Measurements from ENCODE around the gene FOCAD. TPM values are rescaled to one million over a fixed set of nuclear protein-coding genes. Genes with fewer than 3 reads are reported as not detected.

Gene FOCAD
- total RNA-seq, 1 experiment from 2014 or later, result 40.7 TPM

- CTCF ChIA-PET, result no interaction called here
- peaks cover 4% of the 10 kb centered on the region; the same call in 1 of the 2 replicates for H4K20me1 ChIP-seq (ENCODE audit: insufficient read depth)
- no peak overlapping the region for H3K27ac ChIP-seq (ENCODE audit: low read depth, low read length)
- ATAC-seq (no peak), DNase-seq (ENCODE audit: low read depth, low spot score) (no peak)
- RAD21 ChIA-PET (ENCODE audit: low non-redundant PET in 1 of 2, low total read pairs in 2 of 2, uncharacterized antibody in 2 of 2, unreplicated experiment in 2 of 2), result no interaction called here
- no peaks in the 10 kb centered on the region for H3K9me3 ChIP-seq (ENCODE audit: control insufficient read depth in 1 of 2, insufficient read depth in 1 of 2, low read depth in 1 of 2, low read length in 2 of 2)
- intact Hi-C loops (cut with micrococcal nuclease), result no loop called here
- H3K9ac ChIP-seq (ENCODE audit: low read length), result no peak overlapping the region
- no peaks in the 10 kb centered on the region for H3K27me3 ChIP-seq (ENCODE audit: insufficient read depth, low read length)
- no peak overlapping the region for H3K4me3 ChIP-seq (replicated peaks in 1 of 2; ENCODE audit: low read depth in 1 of 2, low read length in 2 of 2)
- peaks cover 20% of the 10 kb centered on the region; the same call in 1 of the 2 replicates for H3K79me2 ChIP-seq (ENCODE audit: insufficient read depth, low read length)
- TF ChIP-seq, protein P1, sequence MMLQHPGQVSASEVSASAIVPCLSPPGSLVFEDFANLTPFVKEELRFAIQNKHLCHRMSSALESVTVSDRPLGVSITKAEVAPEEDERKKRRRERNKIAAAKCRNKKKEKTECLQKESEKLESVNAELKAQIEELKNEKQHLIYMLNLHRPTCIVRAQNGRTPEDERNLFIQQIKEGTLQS (IDR thresholded peaks at IDR 0.05), result no peak
- no peak for TF ChIP-seq SP1 (IDR thresholded peaks at IDR 0.05; ENCODE audit: low read depth)
- TF ChIP-seq YY1 (IDR thresholded peaks at IDR 0.05; ENCODE audit: extremely low read depth, insufficient replicate concordance, low read depth, low read length), result no peak
- no peak for TF ChIP-seq EZH2 (IDR thresholded peaks at IDR 0.05)
- TF ChIP-seq ZNF274 (IDR thresholded peaks at IDR 0.05; ENCODE audit: low read depth, low read length), result no peak
- H3K4me2 ChIP-seq (ENCODE audit: low read length), result no peak overlapping the region
- H3K9me2 ChIP-seq (ENCODE audit: insufficient read depth), result no peaks in the 10 kb centered on the region
- no peaks in the 10 kb centered on the region for H3K36me3 ChIP-seq (ENCODE audit: control insufficient read depth in 1 of 2, insufficient read depth in 2 of 2, low read length in 2 of 2)
- BruUV-seq (replicated peaks), result no TSS peak
- H2AFZ ChIP-seq (ENCODE audit: low read depth, low read length, poor library complexity, severe bottlenecking), result no peak overlapping the region
- no peaks in the 10 kb centered on the region for H3K4me1 ChIP-seq (ENCODE audit: control insufficient read depth in 1 of 2, insufficient read depth in 2 of 2, low read length in 2 of 2)
- POLR2A ChIA-PET, result no interaction called here
Observed at GRCh38 chr9:20701060-20701459, 17.0 kb downstream of the FOCAD start.

DNA sequence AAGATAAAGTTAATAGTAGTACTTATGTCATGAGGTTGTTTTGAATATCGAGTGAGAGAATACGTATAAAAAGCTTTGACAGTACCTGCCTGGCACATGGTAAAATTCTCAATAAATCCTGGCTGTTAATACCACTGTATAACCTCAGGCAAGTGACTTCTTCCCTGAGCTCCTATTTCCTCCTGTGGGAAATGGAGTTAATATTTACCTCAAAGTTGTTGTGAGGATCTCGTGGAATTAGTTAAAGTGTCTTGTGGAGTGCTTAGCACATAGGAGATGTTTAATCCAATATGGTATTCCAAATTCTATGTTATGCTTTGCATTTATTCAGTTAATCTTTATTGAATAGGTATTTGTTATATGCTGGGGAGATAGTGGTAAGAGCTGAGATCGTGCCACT, 18.5 kb downstream of the FOCAD start:
- DNase-seq (ENCODE audit: low read depth, low spot score), result no peak
- no peaks in the 10 kb centered on the region for H3K27me3 ChIP-seq (ENCODE audit: insufficient read depth, low read length)
- ChIA-PET CTCF (no interaction called here), POLR2A (interaction anchor here (2.4 kb wide), 1 partner anchor 18 kb away, joined by 7 read pairs; the partner anchor contains the start of gene FOCAD), RAD21 (ENCODE audit: low non-redundant PET in 1 of 2, low total read pairs in 2 of 2, uncharacterized antibody in 2 of 2, unreplicated experiment in 2 of 2) (interaction anchor here in 1 of 2 experiments (0.5 kb wide), 1 partner anchor 123 kb away, joined by 3 read pairs; no protein-coding TSS in a partner anchor)
- intact Hi-C loops (cut with micrococcal nuclease), result no loop called here
- TF ChIP-seq CBX3 (IDR thresholded peaks at IDR 0.05; ENCODE audit: low read depth), result no peak
- TF ChIP-seq ZFX (IDR thresholded peaks at IDR 0.05), result no peak
- no peak for TF ChIP-seq RAD21 (IDR thresholded peaks at IDR 0.05; ENCODE audit: low read depth)
- no peak for TF ChIP-seq SRF (IDR thresholded peaks at IDR 0.05; ENCODE audit: low read depth)
- no peak for TF ChIP-seq ZNF274 (IDR thresholded peaks at IDR 0.05; ENCODE audit: low read depth, low read length)
- TF ChIP-seq, protein P2, sequence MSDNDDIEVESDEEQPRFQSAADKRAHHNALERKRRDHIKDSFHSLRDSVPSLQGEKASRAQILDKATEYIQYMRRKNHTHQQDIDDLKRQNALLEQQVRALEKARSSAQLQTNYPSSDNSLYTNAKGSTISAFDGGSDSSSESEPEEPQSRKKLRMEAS (IDR thresholded peaks at IDR 0.05), result no peak
- TF ChIP-seq TCF7L2 (IDR thresholded peaks at IDR 0.05; ENCODE audit: borderline replicate concordance, extremely low read depth, insufficient read depth, insufficient read length), result no peak
- peaks cover 4% of the 10 kb centered on the region; the same call in 1 of the 2 replicates for H4K20me1 ChIP-seq (ENCODE audit: insufficient read depth)
- ATAC-seq, result no peak
- peaks cover 19% of the 10 kb centered on the region for H3K79me2 ChIP-seq (ENCODE audit: insufficient read depth, low read length)
- H3K4me2 ChIP-seq (ENCODE audit: low read length), result no peak overlapping the region
- H3K9me3 ChIP-seq (ENCODE audit: control insufficient read depth in 1 of 2, insufficient read depth in 1 of 2, low read depth in 1 of 2, low read length in 2 of 2), result no peaks in the 10 kb centered on the region
- no peak overlapping the region for H3K4me3 ChIP-seq (replicated peaks in 1 of 2; ENCODE audit: low read depth in 1 of 2, low read length in 2 of 2)
- H3K4me1 ChIP-seq (ENCODE audit: control insufficient read depth in 1 of 2, insufficient read depth in 2 of 2, low read length in 2 of 2), result no peaks in the 10 kb centered on the region
- no peak overlapping the region for H2AFZ ChIP-seq (ENCODE audit: low read depth, low read length, poor library complexity, severe bottlenecking)
- no TSS peak for BruUV-seq (replicated peaks)
- H3K27ac ChIP-seq (ENCODE audit: low read depth, low read length), result no peak overlapping the region
- no peaks in the 10 kb centered on the region for H3K36me3 ChIP-seq (ENCODE audit: control insufficient read depth in 1 of 2, insufficient read depth in 2 of 2, low read length in 2 of 2)
- H3K9me2 ChIP-seq (ENCODE audit: insufficient read depth), result no peaks in the 10 kb centered on the region
- no peak overlapping the region for H3K9ac ChIP-seq (ENCODE audit: low read length)

Measured in HCT116 (cell line).